Esophagus mucosa (tissue), 1 donor: Measurements from ENCODE around the gene CDKN2A. TPM values are rescaled to one million over a fixed set of nuclear protein-coding genes. Genes with fewer than 3 reads are reported as not detected.
"Not testable (repeated sequence)": the region's sequence is repeated elsewhere in the genome, so short reads cannot be mapped to it uniquely, and the experiment has no call there.

ENCODE experiments used
- ATAC-seq: fragments of 200-7000 bp; cut with Tn5 transposase; one replicate; pipeline ENCODE4 v1.9.1; 2020
- total RNA-seq: library from RNA; stranded (reverse); gene quantifications from one replicate; pipeline ENCODE4 v1.2.4, GENCODE V29; 2023
- donor health status: DM: yes; HTN: yes; CAD: no.

The CDKN2A gene
- total RNA-seq, 1 donor from 2014 or later = 7.7 TPM

DNA sequence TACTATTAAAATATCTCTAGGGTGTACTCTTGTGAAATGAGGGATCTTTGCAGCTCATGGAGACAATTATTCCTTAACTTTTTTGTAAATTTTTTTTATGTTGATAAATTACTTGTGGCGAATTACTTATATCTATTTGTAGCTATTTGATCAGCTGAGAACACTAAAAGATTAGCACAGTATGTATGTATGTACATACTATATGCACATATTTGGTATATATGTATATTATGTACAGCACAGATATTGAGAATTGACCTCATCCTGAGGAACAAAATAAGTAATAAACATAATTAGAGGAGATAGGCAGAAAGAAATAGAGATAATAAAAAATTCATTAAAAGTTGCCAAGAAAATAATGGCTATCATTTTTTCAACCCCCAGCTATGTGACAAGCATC is 11.8 kb downstream of the CDKN2A start:
- no peak for ATAC-seq

- ATAC-seq = no peak
Measured at GRCh38 chr9:21976334-21976875, 17.8 kb downstream of the CDKN2A start.

- ATAC-seq = peak; percentile 66
Measured at GRCh38 chr9:21974722-21975409, 19.3 kb downstream of the CDKN2A start.

DNA sequence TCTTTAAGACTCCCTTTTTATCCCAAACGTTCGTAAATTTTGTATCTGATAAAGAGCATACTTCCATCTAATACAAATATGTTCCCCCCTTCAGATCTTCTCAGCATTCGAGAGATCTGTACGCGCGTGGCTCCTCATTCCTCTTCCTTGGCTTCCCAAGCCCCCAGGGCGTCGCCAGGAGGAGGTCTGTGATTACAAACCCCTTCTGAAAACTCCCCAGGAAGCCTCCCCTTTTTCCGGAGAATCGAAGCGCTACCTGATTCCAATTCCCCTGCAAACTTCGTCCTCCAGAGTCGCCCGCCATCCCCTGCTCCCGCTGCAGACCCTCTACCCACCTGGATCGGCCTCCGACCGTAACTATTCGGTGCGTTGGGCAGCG is 19.9 kb downstream of the CDKN2A start:
- no peak for ATAC-seq

DNA sequence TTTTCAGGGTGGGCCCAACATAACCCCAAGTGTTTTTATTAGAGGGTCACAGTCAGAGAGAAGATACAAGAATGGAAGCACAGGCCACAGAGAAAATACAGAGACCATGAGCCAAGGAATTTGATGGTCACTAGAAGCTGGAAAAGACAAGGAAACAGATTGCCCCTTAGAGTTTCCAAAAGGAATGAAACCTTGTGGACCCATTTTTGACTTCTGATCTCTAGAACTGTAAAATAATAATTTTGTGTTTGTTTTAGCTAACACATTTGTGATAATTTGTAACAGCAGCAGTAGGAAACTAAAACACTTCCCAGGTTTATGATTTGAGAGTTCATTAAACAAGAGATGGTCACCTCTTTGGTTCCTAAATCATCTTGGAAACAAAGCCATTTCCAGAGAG is 21.8 kb downstream of the CDKN2A start:
- ATAC-seq = no peak

GRCh38 chr9:21970800-21971640 is 23.2 kb downstream of the CDKN2A start:
- ATAC-seq = peak; percentile 24

- no peak for ATAC-seq
Measured at GRCh38 chr9:21969951-21970799, 24.0 kb downstream of the CDKN2A start.

GRCh38 chr9:21969011-21969940 is 24.9 kb downstream of the CDKN2A start:
- ATAC-seq = no peak

- ATAC-seq = no peak
Measured at GRCh38 chr9:21968331-21969010, 25.7 kb downstream of the CDKN2A start.

DNA sequence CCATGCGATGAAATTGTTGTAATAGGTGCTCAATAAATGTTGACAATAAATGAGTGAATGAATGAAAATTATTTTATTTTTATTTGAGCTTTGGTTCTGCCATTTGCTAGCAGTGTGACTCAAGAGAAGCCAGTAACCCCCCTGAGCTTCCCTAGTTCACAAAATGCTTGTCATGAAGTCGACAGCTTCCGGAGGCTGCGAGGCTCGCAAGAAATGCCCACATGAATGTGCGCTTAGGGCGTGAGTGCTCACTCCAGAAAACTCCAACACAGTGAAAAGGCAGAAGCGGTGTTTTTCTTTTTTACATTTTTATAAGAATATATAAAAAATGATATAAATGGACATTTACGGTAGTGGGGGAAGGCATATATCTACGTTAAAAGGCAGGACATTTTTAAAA is 26.5 kb downstream of the CDKN2A start:
- ATAC-seq = no peak

GRCh38 chr9:21967169-21967568 is 27.0 kb downstream of the CDKN2A start:
- no peak for ATAC-seq

- no peak for ATAC-seq
Measured at GRCh38 chr9:21966140-21966851, 27.9 kb downstream of the CDKN2A start.

- peak; percentile 87 for ATAC-seq
Measured at GRCh38 chr9:21965401-21965951, 28.7 kb downstream of the CDKN2A start.

DNA sequence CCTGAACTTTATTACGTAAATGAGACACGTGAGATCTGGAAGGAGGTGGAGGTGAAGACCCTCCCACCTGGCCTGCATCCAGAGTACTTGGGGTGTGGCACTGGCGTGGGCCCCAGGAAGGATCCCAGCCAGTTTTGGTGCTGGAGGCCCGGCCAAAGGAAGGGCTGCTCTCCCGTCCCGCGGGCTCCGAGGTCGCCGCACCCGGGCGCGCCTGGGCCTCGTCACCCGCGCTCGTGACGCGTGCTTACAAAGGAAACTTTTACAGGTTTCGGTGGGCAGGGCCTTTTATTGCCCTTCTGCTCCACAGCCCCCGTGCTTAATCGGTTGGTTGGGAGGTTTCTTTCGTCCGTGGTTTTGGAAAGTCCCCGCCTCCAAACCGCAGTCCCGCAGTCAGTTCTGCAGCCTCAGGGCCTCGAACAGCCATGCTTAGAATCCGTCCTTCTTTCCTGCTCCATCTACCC is 29.2 kb downstream of the CDKN2A start:
- peak; percentile 93 for ATAC-seq

- no peak for ATAC-seq
Measured at GRCh38 chr9:21961569-21961968, 32.6 kb downstream of the CDKN2A start.

DNA sequence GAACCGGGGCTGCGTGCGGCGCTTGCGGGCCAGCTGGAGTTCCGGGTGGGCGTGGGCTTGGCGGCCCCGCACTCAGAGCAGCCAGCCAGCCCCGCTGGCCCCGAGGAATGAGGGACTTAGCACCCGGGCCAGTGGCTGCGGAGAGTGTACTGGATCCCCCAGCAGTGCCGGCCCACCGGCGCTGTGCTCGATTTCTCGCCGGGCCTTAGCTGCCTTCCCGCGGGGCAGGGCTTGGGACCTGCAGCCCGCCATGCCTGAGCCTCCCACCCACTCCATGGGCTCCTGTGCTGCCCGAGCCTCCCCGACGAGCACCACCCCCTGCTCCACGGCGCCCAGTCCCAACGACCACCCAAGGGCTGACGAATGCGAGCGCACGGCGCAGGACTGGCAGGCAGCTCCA is 34.9 kb downstream of the CDKN2A start:
- ATAC-seq = not testable (repeated sequence)

DNA sequence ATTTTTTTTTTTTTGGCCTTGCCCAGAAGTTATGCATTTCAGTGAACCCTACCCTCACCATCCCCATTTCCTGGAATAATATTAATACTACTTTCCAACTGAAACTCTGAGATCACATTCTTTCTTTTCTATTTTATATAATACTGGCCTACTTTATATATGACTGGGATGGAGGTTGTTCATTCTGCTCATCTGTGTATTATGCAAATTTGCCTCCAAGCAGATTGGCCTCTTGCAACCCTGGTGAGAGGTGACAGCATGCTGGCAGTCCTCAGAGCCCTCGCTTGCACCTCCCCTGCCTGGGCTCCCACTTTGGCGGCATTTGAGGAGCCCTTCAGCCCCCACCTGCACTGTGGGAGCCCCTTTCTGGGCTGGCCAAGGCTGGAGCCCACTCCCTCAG is 35.4 kb downstream of the CDKN2A start:
- ATAC-seq = no peak

DNA sequence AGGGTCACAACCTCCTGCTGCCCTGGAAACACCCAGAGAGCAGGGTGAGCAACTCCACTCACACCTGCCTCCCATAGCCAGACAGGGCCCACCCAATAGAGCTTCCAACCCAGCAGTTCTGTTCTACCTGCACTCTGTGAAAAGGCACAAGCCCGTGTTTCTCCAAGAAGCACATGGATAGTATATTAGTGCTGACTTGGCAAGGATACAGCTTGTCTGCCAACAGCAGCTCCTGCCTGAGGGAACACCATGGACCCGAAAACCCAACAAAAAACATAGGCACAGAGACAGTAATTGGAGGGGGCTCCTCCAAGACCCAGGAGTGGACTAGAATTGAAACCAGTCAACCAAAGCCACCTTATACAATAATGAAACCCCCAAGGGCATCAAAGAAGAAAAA is 48.6 kb downstream of the CDKN2A start:
- no peak for ATAC-seq

GRCh38 chr9:21943464-21943863 is 50.7 kb downstream of the CDKN2A start:
- ATAC-seq = no peak
